Hepatocyte (in vitro differentiated cells): Measurements from ENCODE around the gene NTHL1. TPM values are rescaled to one million over a fixed set of nuclear protein-coding genes. Genes with fewer than 3 reads are reported as not detected.
A peak's percentile ranks its signal among the peaks of the same experiment; 100 is the strongest.

Source experiments
- DNase-seq: peaks from one replicate; pipeline ENCODE4 v3.0.0-alpha.2; 2016; ENCODE audit warnings: low spot score
- H2AFZ ChIP-seq: fragments of 200-600 bp; sonication (generic); 2 replicates; pipeline ENCODE4 v1.6.0; 2016; ENCODE audit warnings: antibody characterized with exemption, mild to moderate bottlenecking
- H3K27ac ChIP-seq: fragments of 200-600 bp; sonication (generic); 2 replicates; pipeline ENCODE4 v1.5.1; 2016; ENCODE audit warnings: mild to moderate bottlenecking
- H3K27me3 ChIP-seq: fragments of 200-600 bp; sonication (generic); 2 replicates; pipeline ENCODE4 v1.6.1; 2016
- H3K36me3 ChIP-seq: fragments of 200-600 bp; sonication (generic); replicated peaks from 2 replicates; pipeline ENCODE4 v1.5.1; 2016; ENCODE audit warnings: low read depth; ENCODE audit not compliant: insufficient read depth
- H3K4me1 ChIP-seq: fragments of 200-600 bp; sonication (generic); 2 replicates; pipeline ENCODE4 v1.5.1; 2016; ENCODE audit warnings: mild to moderate bottlenecking, moderate library complexity; ENCODE audit not compliant: insufficient read depth
- H3K4me2 ChIP-seq: fragments of 200-600 bp; sonication (generic); 2 replicates; pipeline ENCODE4 v1.6.0; 2016
- H3K4me3 ChIP-seq: fragments of 200-600 bp; sonication (generic); 2 replicates; pipeline ENCODE4 v1.5.1; 2016; ENCODE audit warnings: mild to moderate bottlenecking
- H3K79me2 ChIP-seq: fragments of 200-600 bp; sonication (generic); 2 replicates; pipeline ENCODE4 v1.6.0; 2017; ENCODE audit warnings: mild to moderate bottlenecking
- H3K9me2 ChIP-seq: fragments of 200-600 bp; sonication (generic); replicated peaks from 2 replicates; pipeline ENCODE4 v1.6.0; 2017; ENCODE audit warnings: mild to moderate bottlenecking; ENCODE audit not compliant: insufficient read depth
- H3K9me3 ChIP-seq: fragments of 200-600 bp; sonication (generic); 2 replicates; pipeline ENCODE4 v1.5.1; 2016; ENCODE audit warnings: low read depth, mild to moderate bottlenecking
- H4K20me1 ChIP-seq: fragments of 200-600 bp; sonication (generic); 2 replicates; pipeline ENCODE4 v1.6.0; 2016; ENCODE audit warnings: mild to moderate bottlenecking; ENCODE audit not compliant: insufficient read depth, poor library complexity, severe bottlenecking
- CTCF ChIP-seq: fragments of 200-600 bp; sonication (generic); IDR thresholded peaks from 2 replicates; pipeline ENCODE4 v1.5.1; 2016; ENCODE audit warnings: antibody characterized with exemption, mild to moderate bottlenecking; ENCODE audit not compliant: poor library complexity
- EZH2 ChIP-seq: fragments of 200-600 bp; sonication (generic); IDR thresholded peaks from 2 replicates; pipeline ENCODE4 v1.6.1; 2016; ENCODE audit warnings: antibody characterized with exemption, mild to moderate bottlenecking, borderline replicate concordance
- EZH2phosphoT487 ChIP-seq: fragments of 200-600 bp; sonication (generic); IDR thresholded peaks from one replicate; pipeline ENCODE4 v1.6.1; 2018; ENCODE audit warnings: antibody characterized with exemption, mild to moderate bottlenecking, low read depth, moderate library complexity; ENCODE audit not compliant: unreplicated experiment, severe bottlenecking
- WGBS: methylation state at CpG from one replicate; pipeline ENCODE4 v1.1.6; 2016; ENCODE audit warnings: low lambda C conversion rate; ENCODE audit errors: missing lambda C conversion rate; 5-methylcytosine and 5-hydroxymethylcytosine counted together
- microRNA counts: library from miRNA; unstranded; fragments of <30 nt; microRNA quantifications from one replicate; lab custom pipeline; 2017
- microRNA-seq: library from miRNA; unstranded; fragments of <30 nt; microRNA quantifications from one replicate; pipeline ENCODE4, GENCODE V29; 2017
- polyA plus RNA-seq: library from polyadenylated mRNA; unstranded; fragments of >200 nt; fragmentation: Nextera tagmentation; extraction: Ambion mirVana; gene quantifications from 2 replicates; pipeline ENCODE4 v1.2.1, GENCODE V29; 2016
- small RNA-seq: library from RNA; depleted of rRNA; stranded (forward); fragments of <200 nt; gene quantifications from one replicate; pipeline ENCODE3, GENCODE V24; 2014
- total RNA-seq: library from RNA; depleted of rRNA; stranded (reverse); fragments of >200 nt; gene quantifications from 2 replicates; pipeline ENCODE4 v1.2.3, GENCODE V29; 2014

Gene NTHL1
- total and polyA plus RNA-seq, 2 experiments from 2014 or later, result 19.6 to 28.5 TPM

- DNase-seq, result no peak
- peak overlapping the region; percentile 82 for H3K4me2 ChIP-seq
- no peaks in the 10 kb centered on the region for H4K20me1 ChIP-seq
- H3K9me3 ChIP-seq, result no peaks in the 10 kb centered on the region
- H3K4me1 ChIP-seq, result peaks cover 19% of the 10 kb centered on the region
- no peaks in the 10 kb centered on the region for H3K9me2 ChIP-seq
- H3K36me3 ChIP-seq, result no peaks in the 10 kb centered on the region
- peaks cover 27% of the 10 kb centered on the region for H3K27me3 ChIP-seq
- H3K79me2 ChIP-seq, result peaks cover 5% of the 10 kb centered on the region
- no peak overlapping the region for H2AFZ ChIP-seq
- 23% methylated on average over 18 of the region's 18 CpGs for WGBS
- H3K4me3 ChIP-seq, result no peak overlapping the region
- TF ChIP-seq EZH2phosphoT487 (no peak), CTCF (no peak), EZH2 (no peak)
- H3K27ac ChIP-seq, result no peak overlapping the region
Measured at GRCh38 chr16:1991135-1991551, 56.5 kb downstream of the NTHL1 start.

GRCh38 chr16:1990351-1991134, 57.1 kb downstream of the NTHL1 start:
- H3K79me2 ChIP-seq, result peaks cover 11% of the 10 kb centered on the region
- peak overlapping the region; percentile 82 for H3K4me2 ChIP-seq
- TF ChIP-seq EZH2phosphoT487 (no peak), EZH2 (peak; percentile 76)
- H3K27me3 ChIP-seq, result peaks cover 27% of the 10 kb centered on the region
- peak; percentile 78 for DNase-seq
- H3K4me1 ChIP-seq, result peaks cover 21% of the 10 kb centered on the region
- H3K9me2 ChIP-seq, result no peaks in the 10 kb centered on the region
- 6% methylated on average over 43 of the region's 50 CpGs for WGBS
- peak overlapping the region; percentile 15 for H3K4me3 ChIP-seq
- H4K20me1 ChIP-seq, result peaks cover 3% of the 10 kb centered on the region
- H3K9me3 ChIP-seq, result no peaks in the 10 kb centered on the region
- no peaks in the 10 kb centered on the region for H3K36me3 ChIP-seq
- H2AFZ ChIP-seq, result peak overlapping the region; percentile 53
- H3K27ac ChIP-seq, result no peak overlapping the region

- DNase-seq, result no peak
- H3K27ac ChIP-seq, result no peak overlapping the region
- TF ChIP-seq EZH2phosphoT487 (no peak), EZH2 (no peak)
- no peaks in the 10 kb centered on the region for H3K9me3 ChIP-seq
- no peak overlapping the region for H2AFZ ChIP-seq
- no peaks in the 10 kb centered on the region for H3K36me3 ChIP-seq
- peaks cover 16% of the 10 kb centered on the region for H3K79me2 ChIP-seq
- peaks cover 27% of the 10 kb centered on the region for H3K4me1 ChIP-seq
- H4K20me1 ChIP-seq, result peaks cover 3% of the 10 kb centered on the region
- H3K4me2 ChIP-seq, result peak overlapping the region; percentile 82
- WGBS, result 0% methylated on average over 4 of the region's 25 CpGs
- H3K4me3 ChIP-seq, result no peak overlapping the region
- no peaks in the 10 kb centered on the region for H3K9me2 ChIP-seq
- peaks cover 27% of the 10 kb centered on the region for H3K27me3 ChIP-seq
Measured at GRCh38 chr16:1990101-1990350, 57.6 kb downstream of the NTHL1 start.

MicroRNAs within 50 kb of the gene (microRNA counts, 767-probe panel; counts per million panel counts)
- not detected for microRNA hsa-miR-1225-3p (lab: Ali Mortazavi, UCI)
- microRNA hsa-miR-1225-5p (lab: Ali Mortazavi, UCI), result not detected

Small RNA genes within 50 kb of the gene (microRNA-seq; reads per million reads assigned to microRNA genes)
- not detected for gene MIR1225

Small RNA genes within 50 kb of the gene (small RNA-seq; reads per million reads assigned to genes)
- gene MIR1225 (not detected), gene RN7SL219P (not detected)

Other genes starting within 250 kb of the NTHL1 start
- gene HAGH, start 221.0 kb downstream of the NTHL1 start, total RNA-seq, result 55.6 and 69.3 TPM in 2 replicates
- gene HAGH, start 221.0 kb downstream of the NTHL1 start, polyA plus RNA-seq, result 91.7 and 113 TPM in 2 replicates
- 80.6 and 101 TPM in 2 replicates for gene FAHD1, start 220.6 kb downstream of the NTHL1 start, total RNA-seq
- gene FAHD1, start 220.6 kb downstream of the NTHL1 start, polyA plus RNA-seq, result 59.4 and 76.6 TPM in 2 replicates
- 0.60 TPM in 1 of 2 replicates, not detected in the other for gene MEIOB, start 175.7 kb downstream of the NTHL1 start, total RNA-seq
- 0.28 TPM in 1 of 2 replicates, not detected in the other for gene MEIOB, start 175.7 kb downstream of the NTHL1 start, polyA plus RNA-seq
- gene HS3ST6, start 129.4 kb downstream of the NTHL1 start, total RNA-seq, result not detected in 2 replicates
- gene HS3ST6, start 129.4 kb downstream of the NTHL1 start, polyA plus RNA-seq, result 0.41 and 0.63 TPM in 2 replicates
- gene MSRB1, start 104.6 kb downstream of the NTHL1 start, total RNA-seq, result 31.3 and 43.4 TPM in 2 replicates
- 48.7 and 62.4 TPM in 2 replicates for gene MSRB1, start 104.6 kb downstream of the NTHL1 start, polyA plus RNA-seq
- not detected in 2 replicates for gene RPL3L, start 93.1 kb downstream of the NTHL1 start, total RNA-seq
- gene RPL3L, start 93.1 kb downstream of the NTHL1 start, polyA plus RNA-seq, result 0.08 TPM in 1 of 2 replicates, not detected in the other
- gene NDUFB10, start 88.3 kb downstream of the NTHL1 start, total RNA-seq, result 162 and 234 TPM in 2 replicates
- gene NDUFB10, start 88.3 kb downstream of the NTHL1 start, polyA plus RNA-seq, result 244 and 251 TPM in 2 replicates
- gene RPS2, start 83.0 kb downstream of the NTHL1 start, total RNA-seq, result 1,991 and 2,285 TPM in 2 replicates
- 1,449 and 1,663 TPM in 2 replicates for gene RPS2, start 83.0 kb downstream of the NTHL1 start, polyA plus RNA-seq
- gene RNF151, start 81.0 kb downstream of the NTHL1 start, total RNA-seq, result not detected in 2 replicates
- gene RNF151, start 81.0 kb downstream of the NTHL1 start, polyA plus RNA-seq, result not detected in 2 replicates
- gene TBL3, start 75.8 kb downstream of the NTHL1 start, total RNA-seq, result 19.9 and 24.2 TPM in 2 replicates
- 48.5 and 56.3 TPM in 2 replicates for gene TBL3, start 75.8 kb downstream of the NTHL1 start, polyA plus RNA-seq
- gene NOXO1, start 66.4 kb downstream of the NTHL1 start, total RNA-seq, result 2.3 and 5.1 TPM in 2 replicates
- 5.4 and 6.0 TPM in 2 replicates for gene NOXO1, start 66.4 kb downstream of the NTHL1 start, polyA plus RNA-seq
- gene GFER, start 63.6 kb downstream of the NTHL1 start, total RNA-seq, result 34.0 and 34.9 TPM in 2 replicates
- gene GFER, start 63.6 kb downstream of the NTHL1 start, polyA plus RNA-seq, result 44.0 and 56.8 TPM in 2 replicates
- gene SYNGR3, start 57.9 kb downstream of the NTHL1 start, total RNA-seq, result 1.4 and 2.2 TPM in 2 replicates
- 1.5 and 2.5 TPM in 2 replicates for gene SYNGR3, start 57.9 kb downstream of the NTHL1 start, polyA plus RNA-seq
- 22.8 and 42.6 TPM in 2 replicates for gene ZNF598, start 38.0 kb downstream of the NTHL1 start, total RNA-seq
- 29.5 and 36.8 TPM in 2 replicates for gene ZNF598, start 38.0 kb downstream of the NTHL1 start, polyA plus RNA-seq
- gene NPW, start 28.0 kb downstream of the NTHL1 start, total RNA-seq, result 2.7 and 4.1 TPM in 2 replicates
- gene NPW, start 28.0 kb downstream of the NTHL1 start, polyA plus RNA-seq, result 45.2 and 57.6 TPM in 2 replicates
- 25.9 and 29.6 TPM in 2 replicates for gene NHERF2, start 20.9 kb downstream of the NTHL1 start, total RNA-seq
- 37.7 and 43.8 TPM in 2 replicates for gene NHERF2, start 20.9 kb downstream of the NTHL1 start, polyA plus RNA-seq
- gene TSC2, start 151 bp upstream of the NTHL1 start, total RNA-seq, result 39.5 and 41.8 TPM in 2 replicates
- 78.7 and 113 TPM in 2 replicates for gene TSC2, start 151 bp upstream of the NTHL1 start, polyA plus RNA-seq
- 40.2 and 60.6 TPM in 2 replicates for gene PKD1, start 88.1 kb upstream of the NTHL1 start, total RNA-seq
- gene PKD1, start 88.1 kb upstream of the NTHL1 start, polyA plus RNA-seq, result 35.9 and 49.3 TPM in 2 replicates
- gene RAB26, start 100.8 kb upstream of the NTHL1 start, total RNA-seq, result 4.1 and 8.3 TPM in 2 replicates
- gene RAB26, start 100.8 kb upstream of the NTHL1 start, polyA plus RNA-seq, result 11.3 and 15.0 TPM in 2 replicates
- 55.1 and 73.4 TPM in 2 replicates for gene TRAF7, start 107.9 kb upstream of the NTHL1 start, total RNA-seq
- gene TRAF7, start 107.9 kb upstream of the NTHL1 start, polyA plus RNA-seq, result 30.0 and 37.4 TPM in 2 replicates
- 0.47 and 0.80 TPM in 2 replicates for gene CASKIN1, start 148.8 kb upstream of the NTHL1 start, total RNA-seq
- 1.7 TPM in 2 replicates for gene CASKIN1, start 148.8 kb upstream of the NTHL1 start, polyA plus RNA-seq
- gene MLST8, start 157.6 kb upstream of the NTHL1 start, total RNA-seq, result 28.3 and 52.4 TPM in 2 replicates
- 87.3 and 88.3 TPM in 2 replicates for gene MLST8, start 157.6 kb upstream of the NTHL1 start, polyA plus RNA-seq
- 3.3 and 9.9 TPM in 2 replicates for gene BRICD5, start 163.0 kb upstream of the NTHL1 start, total RNA-seq
- gene BRICD5, start 163.0 kb upstream of the NTHL1 start, polyA plus RNA-seq, result 6.2 and 14.8 TPM in 2 replicates
- gene PGP, start 167.0 kb upstream of the NTHL1 start, total RNA-seq, result 20.6 and 24.8 TPM in 2 replicates
- gene PGP, start 167.0 kb upstream of the NTHL1 start, polyA plus RNA-seq, result 34.2 and 38.0 TPM in 2 replicates
- 18.1 and 19.7 TPM in 2 replicates for gene E4F1, start 175.8 kb upstream of the NTHL1 start, total RNA-seq
- gene E4F1, start 175.8 kb upstream of the NTHL1 start, polyA plus RNA-seq, result 15.5 and 28.4 TPM in 2 replicates
- gene DNASE1L2, start 188.6 kb upstream of the NTHL1 start, total RNA-seq, result 0.23 and 0.64 TPM in 2 replicates
- 0.27 and 0.80 TPM in 2 replicates for gene DNASE1L2, start 188.6 kb upstream of the NTHL1 start, polyA plus RNA-seq
- 59.9 and 71.4 TPM in 2 replicates for gene ECI1, start 203.8 kb upstream of the NTHL1 start, total RNA-seq
- gene ECI1, start 203.8 kb upstream of the NTHL1 start, polyA plus RNA-seq, result 133 and 156 TPM in 2 replicates
- 107 and 128 TPM in 2 replicates for gene RNPS1, start 220.3 kb upstream of the NTHL1 start, total RNA-seq
- 198 and 211 TPM in 2 replicates for gene RNPS1, start 220.3 kb upstream of the NTHL1 start, polyA plus RNA-seq